ENCODE data around the gene MXD3. TPM values are rescaled to one million over a fixed set of nuclear protein-coding genes. Genes with fewer than 3 reads are reported as not detected.

MXD3 gene
- total and polyA plus RNA-seq, 2 donors (not counting 3 experiments of a cell fraction or from before 2014, with no cell fraction given): 38.4 to 44.2 TPM

- H2AFZ ChIP-seq (ENCODE audit: low read depth, low read length): no peak overlapping the region
- dilution Hi-C loops (cut with MboI; ENCODE audit: extremely low pct_ligation_motif_present, low sequenced_read_pairs) (no loop called here), intact Hi-C loops (cut with micrococcal nuclease) (no loop called here)
- no peaks in the 10 kb centered on the region for H3K79me2 ChIP-seq (ENCODE audit: control insufficient read depth, insufficient read depth, low read length)
- H4K20me1 ChIP-seq (replicated peaks; ENCODE audit: control insufficient read depth, extremely low read depth, insufficient read depth, low read length): no peaks in the 10 kb centered on the region
- no peak overlapping the region for H3K4me2 ChIP-seq (ENCODE audit: insufficient read depth, low read length)
- DNase-seq (ENCODE audit: low read depth, low spot score) (no peak), FAIRE-seq (no peak)
- H3K9me1 ChIP-seq (replicated peaks; ENCODE audit: control insufficient read depth, extremely low read depth, insufficient read depth, low read length): no peaks in the 10 kb centered on the region
- no TSS peak for BruUV-seq (replicated peaks)
- CTCF ChIA-PET: interaction anchor here (1.8 kb wide), 1 partner anchor 23 kb away, joined by 6 read pairs; no protein-coding TSS in a partner anchor
- H3K4me1 ChIP-seq (ENCODE audit: control insufficient read depth, extremely low read depth, insufficient read depth, low read length): peaks cover 14% of the 10 kb centered on the region
- TF ChIP-seq JUN (IDR thresholded peaks at IDR 0.05; ENCODE audit: borderline replicate concordance, insufficient read depth, insufficient read length, low read depth) (no peak), FOS (IDR thresholded peaks at IDR 0.05; ENCODE audit: borderline replicate concordance, insufficient read depth, low read length) (no peak), POLR2AphosphoS5 (IDR thresholded peaks at IDR 0.05; ENCODE audit: insufficient read depth, low read depth, low read length) (no peak), GATA2 (IDR thresholded peaks at IDR 0.05; ENCODE audit: insufficient read depth, insufficient read length, low read depth, low read length) (no peak), MAX (IDR thresholded peaks at IDR 0.05; ENCODE audit: insufficient read depth, insufficient read length) (no peak), POLR2A (IDR thresholded peaks at IDR 0.05; ENCODE audit: low read depth, low read length) (no peak), CTCF (IDR thresholded peaks at IDR 0.05; ENCODE audit: extremely low read depth in 1 of 2, insufficient read depth in 1 of 2, low read depth in 1 of 2, low read length in 2 of 2) (no peak), EZH2 (IDR thresholded peaks at IDR 0.05; ENCODE audit: borderline replicate concordance, low read depth, low read length, severe bottlenecking) (no peak), MYC (IDR thresholded peaks at IDR 0.05; ENCODE audit: low read depth, low read length) (no peak)
- H3K27me3 ChIP-seq (ENCODE audit: control insufficient read depth in 2 of 2, insufficient read depth in 2 of 2, low read length in 2 of 2): no peaks in the 10 kb centered on the region
- H3K4me3 ChIP-seq (replicated peaks in 1 of 3; ENCODE audit: insufficient read depth in 1 of 3, low read depth in 1 of 3, low read length in 3 of 3): no peak overlapping the region
- POLR2A ChIA-PET: no interaction called here
- no peak overlapping the region for H3K9ac ChIP-seq (replicated peaks; ENCODE audit: extremely low read depth, insufficient read depth, low read length)
- peaks cover 0 to 41% of the 10 kb centered on the region in 2 experiments for H3K36me3 ChIP-seq (ENCODE audit: control insufficient read depth in 2 of 2, extremely low read depth in 1 of 2, insufficient read depth in 2 of 2, low read length in 2 of 2)
- H3K27ac ChIP-seq (ENCODE audit: insufficient read depth, low read depth, low read length): no peak overlapping the region
- H3K9me3 ChIP-seq (replicated peaks; ENCODE audit: control insufficient read depth, insufficient read depth, low read length): no peaks in the 10 kb centered on the region
These were observed 20.6 kb upstream of the MXD3 start for GRCh38 chr5:177332031-177332895.

Measured in endothelial cell of umbilical vein (primary cell).